ENCODE measurements around the gene NDUFB2. TPM values are rescaled to one million over a fixed set of nuclear protein-coding genes. Genes with fewer than 3 reads are reported as not detected.

The NDUFB2 gene
- total and polyA plus RNA-seq, 9 of the 15 experiments (the other 6 are each of a cell fraction or from before 2014, with no cell fraction given), result 220 to 2,075 (median 320) TPM

- no peak for TF ChIP-seq BCL6 (CRISPR knock-in tag; IDR thresholded peaks at IDR 0.05)
- TF ChIP-seq, protein P1, sequence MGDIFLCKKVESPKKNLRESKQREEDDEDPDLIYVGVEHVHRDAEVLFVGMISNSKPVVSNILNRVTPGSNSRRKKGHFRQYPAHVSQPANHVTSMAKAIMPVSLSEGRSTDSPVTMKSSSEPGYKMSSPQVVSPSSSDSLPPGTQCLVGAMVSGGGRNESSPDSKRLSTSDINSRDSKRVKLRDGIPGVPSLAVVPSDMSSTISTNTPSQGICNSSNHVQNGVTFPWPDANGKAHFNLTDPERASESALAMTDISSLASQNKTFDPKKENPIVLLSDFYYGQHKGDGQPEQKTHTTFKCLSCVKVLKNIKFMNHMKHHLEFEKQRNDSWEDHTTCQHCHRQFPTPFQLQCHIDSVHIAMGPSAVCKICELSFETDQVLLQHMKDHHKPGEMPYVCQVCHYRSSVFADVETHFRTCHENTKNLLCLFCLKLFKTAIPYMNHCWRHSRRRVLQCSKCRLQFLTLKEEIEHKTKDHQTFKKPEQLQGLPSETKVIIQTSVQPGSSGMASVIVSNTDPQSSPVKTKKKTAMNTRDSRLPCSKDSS (IDR thresholded peaks at IDR 0.05; ENCODE audit: low read depth, partially characterized antibody), result no peak
- TF ChIP-seq BDP1 (IDR thresholded peaks at IDR 0.05; ENCODE audit: insufficient read depth, insufficient read length), result no peak
- TF ChIP-seq HEY1 (CRISPR knock-in tag; IDR thresholded peaks at IDR 0.05; ENCODE audit: borderline replicate concordance), result no peak
- TF ChIP-seq, protein P2, sequence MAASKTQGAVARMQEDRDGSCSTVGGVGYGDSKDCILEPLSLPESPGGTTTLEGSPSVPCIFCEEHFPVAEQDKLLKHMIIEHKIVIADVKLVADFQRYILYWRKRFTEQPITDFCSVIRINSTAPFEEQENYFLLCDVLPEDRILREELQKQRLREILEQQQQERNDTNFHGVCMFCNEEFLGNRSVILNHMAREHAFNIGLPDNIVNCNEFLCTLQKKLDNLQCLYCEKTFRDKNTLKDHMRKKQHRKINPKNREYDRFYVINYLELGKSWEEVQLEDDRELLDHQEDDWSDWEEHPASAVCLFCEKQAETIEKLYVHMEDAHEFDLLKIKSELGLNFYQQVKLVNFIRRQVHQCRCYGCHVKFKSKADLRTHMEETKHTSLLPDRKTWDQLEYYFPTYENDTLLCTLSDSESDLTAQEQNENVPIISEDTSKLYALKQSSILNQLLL (CRISPR knock-in tag; IDR thresholded peaks at IDR 0.05; ENCODE audit: borderline replicate concordance), result no peak
- TF ChIP-seq NONO (IDR thresholded peaks at IDR 0.05; ENCODE audit: low read depth in 2 of 2, low read length in 1 of 2), result no peak
- no peak for TF ChIP-seq MECOM (CRISPR knock-in tag; IDR thresholded peaks at IDR 0.05)
- TF ChIP-seq XRCC3 (IDR thresholded peaks at IDR 0.05), result no peak
- TF ChIP-seq ZFP91 (CRISPR knock-in tag; IDR thresholded peaks at IDR 0.05), result no peak
- TF ChIP-seq ZNF24 (IDR thresholded peaks at IDR 0.05), result no peak
These were observed 41.8 kb downstream of the NDUFB2 start (continued) for GRCh38 chr7:140738280-140738679.

Measured in K562 (cell line).